HFFc6 (cell line): ENCODE measurements around the gene ALK. TPM values are rescaled to one million over a fixed set of nuclear protein-coding genes. Genes with fewer than 3 reads are reported as not detected.
A peak's percentile ranks its signal among the peaks of the same experiment; 100 is the strongest.

Experiments used
- DNase-seq: peaks from one replicate; pipeline ENCODE4 v3.0.0-alpha.2; 2018
- H3K27ac Mint-ChIP-seq: 2 replicates; pipeline ENCODE4 v1.8.0; 2020; ENCODE audit warnings: mild to moderate bottlenecking, mixed read lengths
- H3K27me3 Mint-ChIP-seq: 2 replicates; pipeline ENCODE4 v1.8.0; 2021; ENCODE audit warnings: mild to moderate bottlenecking, moderate library complexity, mixed read lengths; ENCODE audit not compliant: insufficient read depth
- H3K36me3 Mint-ChIP-seq: 2 replicates; pipeline ENCODE4 v1.8.0; 2021; ENCODE audit warnings: low read depth, mixed read lengths
- H3K4me1 Mint-ChIP-seq: 2 replicates; pipeline ENCODE4 v1.8.0; 2020; ENCODE audit warnings: low read depth, mixed read lengths
- H3K4me3 Mint-ChIP-seq: 2 replicates; pipeline ENCODE4 v1.8.0; 2020; ENCODE audit warnings: mild to moderate bottlenecking, moderate library complexity, mixed read lengths
- H3K9me3 Mint-ChIP-seq: 2 replicates; pipeline ENCODE4 v1.8.0; 2020; ENCODE audit warnings: mild to moderate bottlenecking, mixed read lengths
- CTCF ChIP-seq: fragments of 200-600 bp; sonication (generic); IDR thresholded peaks from 2 replicates; pipeline ENCODE4 v1.5.0; 2021; ENCODE audit warnings: antibody characterized with exemption, mild to moderate bottlenecking
- total RNA-seq, 6 experiments: library from RNA; stranded (reverse); fragmentation: NEBNext Ultra II Directional; extraction: Animal tissue kit (Norgen Biotek cat#: 25700); gene quantifications; 2 replicates in 1 of 6; 3 replicates in 5 of 6; pipeline ENCODE4 v1.2.3, GENCODE V29; 2021

The ALK gene
- total RNA-seq, 6 experiments from 2014 or later: not detected

GRCh38 chr2:29459445-29460179 is 461.8 kb downstream of the ALK start:
- Mint-ChIP-seq H3K27me3 (no peaks in the 10 kb centered on the region), H3K36me3 (no peaks in the 10 kb centered on the region), H3K27ac (peak overlapping the region; percentile 47), H3K9me3 (no peaks in the 10 kb centered on the region), H3K4me1 (peaks cover 74% of the 10 kb centered on the region), H3K4me3 (peak overlapping the region; percentile 19; the same call in 1 of the 2 replicates)
- peak; percentile 83 for DNase-seq
- no peak for TF ChIP-seq CTCF

- H3K4me3 Mint-ChIP-seq: no peak overlapping the region
- H3K36me3 Mint-ChIP-seq: no peaks in the 10 kb centered on the region
- peaks cover 42% of the 10 kb centered on the region for H3K4me1 Mint-ChIP-seq
- no peak overlapping the region for H3K27ac Mint-ChIP-seq
- no peak for DNase-seq
- H3K27me3 Mint-ChIP-seq: no peaks in the 10 kb centered on the region
- no peak for TF ChIP-seq CTCF
- no peaks in the 10 kb centered on the region for H3K9me3 Mint-ChIP-seq
Observed at GRCh38 chr2:29456429-29456828, 465.0 kb downstream of the ALK start.

- H3K4me3 Mint-ChIP-seq: peak overlapping the region; percentile 47; the same call in 1 of the 2 replicates
- TF ChIP-seq CTCF: no peak
- no peaks in the 10 kb centered on the region for H3K9me3 Mint-ChIP-seq
- DNase-seq: peak; percentile 1
- H3K36me3 Mint-ChIP-seq: no peaks in the 10 kb centered on the region
- H3K27me3 Mint-ChIP-seq: no peaks in the 10 kb centered on the region; the same call in 1 of the 2 replicates
- peak overlapping the region; percentile 25; the same call in 1 of the 2 replicates for H3K27ac Mint-ChIP-seq
- peaks cover 31% of the 10 kb centered on the region for H3K4me1 Mint-ChIP-seq
Observed at GRCh38 chr2:29455200-29455860, 466.1 kb downstream of the ALK start.

GRCh38 chr2:29452036-29452435 is 469.4 kb downstream of the ALK start:
- TF ChIP-seq CTCF: no peak
- Mint-ChIP-seq H3K36me3 (no peaks in the 10 kb centered on the region), H3K4me1 (peaks cover 26% of the 10 kb centered on the region), H3K27ac (no peak overlapping the region), H3K9me3 (no peaks in the 10 kb centered on the region), H3K27me3 (no peaks in the 10 kb centered on the region; the same call in 1 of the 2 replicates), H3K4me3 (no peak overlapping the region)
- no peak for DNase-seq

GRCh38 chr2:29450596-29451222 is 470.7 kb downstream of the ALK start:
- Mint-ChIP-seq H3K27me3 (no peaks in the 10 kb centered on the region; the same call in 1 of the 2 replicates), H3K36me3 (0 out of 2 replicates have a peak, but pooled peaks cover 3% of the 10 kb centered on the region), H3K4me3 (no peak overlapping the region), H3K9me3 (no peaks in the 10 kb centered on the region), H3K4me1 (peaks cover 31% of the 10 kb centered on the region), H3K27ac (no peak overlapping the region)
- no peak for TF ChIP-seq CTCF
- no peak for DNase-seq
